D721Med (cell line): Measurements from ENCODE around the gene SALL3.

Source experiments
- DNase-seq: peaks from one replicate; pipeline ENCODE4 v3.0.0; 2011; ENCODE audit warnings: low spot score; ENCODE audit not compliant: insufficient read length
- FAIRE-seq: peaks from 2 replicates; lab custom pipeline; 2011; peaks lifted over from hg19 to GRCh38; lab: Jason Lieb, UNC
- TF ChIP-seq, protein P1 (sequence below): IDR thresholded peaks from 2 replicates; pipeline ENCODE4 v1.5.1; 2012; ENCODE audit warnings: mild to moderate bottlenecking, control low read depth; ENCODE audit not compliant: insufficient read depth; ENCODE audit errors: missing control alignments

SALL3 gene

GRCh38 chr18:79046522-79046921 lies 66.9 kb downstream of the SALL3 start:
- TF ChIP-seq, protein P1, sequence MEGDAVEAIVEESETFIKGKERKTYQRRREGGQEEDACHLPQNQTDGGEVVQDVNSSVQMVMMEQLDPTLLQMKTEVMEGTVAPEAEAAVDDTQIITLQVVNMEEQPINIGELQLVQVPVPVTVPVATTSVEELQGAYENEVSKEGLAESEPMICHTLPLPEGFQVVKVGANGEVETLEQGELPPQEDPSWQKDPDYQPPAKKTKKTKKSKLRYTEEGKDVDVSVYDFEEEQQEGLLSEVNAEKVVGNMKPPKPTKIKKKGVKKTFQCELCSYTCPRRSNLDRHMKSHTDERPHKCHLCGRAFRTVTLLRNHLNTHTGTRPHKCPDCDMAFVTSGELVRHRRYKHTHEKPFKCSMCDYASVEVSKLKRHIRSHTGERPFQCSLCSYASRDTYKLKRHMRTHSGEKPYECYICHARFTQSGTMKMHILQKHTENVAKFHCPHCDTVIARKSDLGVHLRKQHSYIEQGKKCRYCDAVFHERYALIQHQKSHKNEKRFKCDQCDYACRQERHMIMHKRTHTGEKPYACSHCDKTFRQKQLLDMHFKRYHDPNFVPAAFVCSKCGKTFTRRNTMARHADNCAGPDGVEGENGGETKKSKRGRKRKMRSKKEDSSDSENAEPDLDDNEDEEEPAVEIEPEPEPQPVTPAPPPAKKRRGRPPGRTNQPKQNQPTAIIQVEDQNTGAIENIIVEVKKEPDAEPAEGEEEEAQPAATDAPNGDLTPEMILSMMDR = no peak
- FAIRE-seq = no peak
- no peak for DNase-seq

GRCh38 chr18:79047556-79048244 lies 68.1 kb downstream of the SALL3 start:
- TF ChIP-seq, protein P1 = no peak
- DNase-seq (no peak), FAIRE-seq (no peak)

DNA sequence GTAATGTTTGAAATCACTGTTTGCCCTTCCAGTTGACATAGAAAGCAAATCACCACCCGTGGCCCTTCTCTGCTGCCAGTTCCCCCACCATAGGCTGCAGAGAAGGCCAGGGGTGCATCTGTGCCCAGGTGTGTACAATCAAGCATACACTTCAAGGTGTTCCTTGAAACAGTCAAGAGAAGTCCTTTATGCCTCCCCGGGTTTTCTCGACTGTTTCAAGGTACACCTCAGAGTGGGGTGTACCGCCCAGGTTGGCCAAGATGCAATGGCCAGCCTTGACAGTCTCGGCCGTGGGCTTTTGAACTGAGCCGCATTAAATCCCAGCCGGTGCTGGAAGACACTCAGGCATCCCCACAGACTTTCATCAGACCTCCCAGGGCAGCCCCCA lies 68.6 kb downstream of the SALL3 start:
- FAIRE-seq = no peak
- TF ChIP-seq, protein P1 = no peak
- no peak for DNase-seq

- DNase-seq = no peak
- TF ChIP-seq, protein P1 = no peak
- no peak for FAIRE-seq
Observed at GRCh38 chr18:79049506-79049905, 69.9 kb downstream of the SALL3 start.
